Mesothelial cell of epicardium (in vitro differentiated cells): ENCODE results near the gene LRRC3B. TPM values are rescaled to one million over a fixed set of nuclear protein-coding genes. Genes with fewer than 3 reads are reported as not detected.
"Not testable (repeated sequence)": the region's sequence is repeated elsewhere in the genome, so short reads cannot be mapped to it uniquely, and the experiment has no call there.

ENCODE experiments used
- DNase-seq, 2 experiments: peaks; one replicate each; pipeline ENCODE4 v3.0.0; 2021; ENCODE audit warnings: low spot score in 2 of 2; ENCODE audit not compliant: unreplicated experiment in 2 of 2
- H3K27ac Mint-ChIP-seq: 2 replicates; pipeline ENCODE4 v1.8.0; 2021; ENCODE audit warnings: mixed read lengths
- H3K27me3 Mint-ChIP-seq: 2 replicates; pipeline ENCODE4 v1.8.0; 2021; ENCODE audit warnings: low read depth, mixed read lengths
- H3K36me3 Mint-ChIP-seq: 2 replicates; pipeline ENCODE4 v1.8.0; 2021; ENCODE audit warnings: mixed read lengths
- H3K4me1 Mint-ChIP-seq: 2 replicates; pipeline ENCODE4 v1.8.0; 2021; ENCODE audit warnings: mixed read lengths
- H3K4me3 Mint-ChIP-seq: 2 replicates; pipeline ENCODE4 v1.8.0; 2021; ENCODE audit warnings: mild to moderate bottlenecking, moderate library complexity, mixed read lengths
- H3K9me3 Mint-ChIP-seq: 2 replicates; pipeline ENCODE4 v1.8.0; 2021; ENCODE audit warnings: mixed read lengths
- CTCF ChIP-seq: fragments of 200-600 bp; sonication (generic); IDR thresholded peaks from one replicate; pipeline ENCODE4 v1.5.0; 2021; ENCODE audit warnings: antibody characterized with exemption; ENCODE audit not compliant: unreplicated experiment
- total RNA-seq: library from RNA; stranded (reverse); gene quantifications from 3 replicates; pipeline ENCODE4 v1.2.1, GENCODE V29; 2021

The LRRC3B gene
- total RNA-seq, 1 donor from 2014 or later = 0.34 TPM

- peaks cover 14% of the 10 kb centered on the region for H3K27me3 Mint-ChIP-seq
- no peak overlapping the region for H3K4me3 Mint-ChIP-seq
- no peaks in the 10 kb centered on the region for H3K4me1 Mint-ChIP-seq
- H3K36me3 Mint-ChIP-seq = no peaks in the 10 kb centered on the region
- H3K9me3 Mint-ChIP-seq = no peaks in the 10 kb centered on the region
- DNase-seq = no peak
- TF ChIP-seq CTCF = no peak
- no peak overlapping the region for H3K27ac Mint-ChIP-seq
Observed at GRCh38 chr3:26589678-26590077, 32.9 kb upstream of the LRRC3B start.

GRCh38 chr3:26590919-26591484 is 31.6 kb upstream of the LRRC3B start:
- Mint-ChIP-seq H3K36me3 (no peaks in the 10 kb centered on the region), H3K9me3 (no peaks in the 10 kb centered on the region), H3K4me1 (no peaks in the 10 kb centered on the region), H3K27me3 (peaks cover 9% of the 10 kb centered on the region), H3K4me3 (no peak overlapping the region), H3K27ac (no peak overlapping the region)
- no peak for TF ChIP-seq CTCF
- DNase-seq = no peak

- H3K27me3 Mint-ChIP-seq = peaks cover 7% of the 10 kb centered on the region
- no peaks in the 10 kb centered on the region for H3K4me1 Mint-ChIP-seq
- H3K9me3 Mint-ChIP-seq = no peaks in the 10 kb centered on the region
- no peak for DNase-seq
- no peak overlapping the region for H3K4me3 Mint-ChIP-seq
- no peak overlapping the region for H3K27ac Mint-ChIP-seq
- no peaks in the 10 kb centered on the region for H3K36me3 Mint-ChIP-seq
- TF ChIP-seq CTCF = no peak
Observed at GRCh38 chr3:26591926-26592325, 30.6 kb upstream of the LRRC3B start.

GRCh38 chr3:26592451-26592850 is 30.1 kb upstream of the LRRC3B start:
- no peak overlapping the region for H3K4me3 Mint-ChIP-seq
- TF ChIP-seq CTCF = no peak
- peaks cover 7% of the 10 kb centered on the region for H3K27me3 Mint-ChIP-seq
- H3K9me3 Mint-ChIP-seq = no peaks in the 10 kb centered on the region
- DNase-seq = no peak
- no peaks in the 10 kb centered on the region for H3K36me3 Mint-ChIP-seq
- H3K27ac Mint-ChIP-seq = no peak overlapping the region
- no peaks in the 10 kb centered on the region for H3K4me1 Mint-ChIP-seq

- no peak for DNase-seq
- Mint-ChIP-seq H3K27me3 (peaks cover 7% of the 10 kb centered on the region), H3K9me3 (peaks cover 6% of the 10 kb centered on the region), H3K36me3 (no peaks in the 10 kb centered on the region), H3K27ac (no peak overlapping the region), H3K4me3 (no peak overlapping the region), H3K4me1 (no peaks in the 10 kb centered on the region)
- TF ChIP-seq CTCF = no peak
Observed at GRCh38 chr3:26596335-26596734, 26.2 kb upstream of the LRRC3B start.

- DNase-seq, H3K36me3 Mint-ChIP-seq, H3K4me1 Mint-ChIP-seq, H3K4me3 Mint-ChIP-seq, H3K27ac Mint-ChIP-seq, H3K27me3 Mint-ChIP-seq: not testable (repeated sequence)
- H3K9me3 Mint-ChIP-seq = peaks cover 39% of the 10 kb centered on the region
Observed at GRCh38 chr3:26603311-26603710, 19.3 kb upstream of the LRRC3B start.

- H3K27me3 Mint-ChIP-seq, H3K4me3 Mint-ChIP-seq, H3K27ac Mint-ChIP-seq, DNase-seq, H3K36me3 Mint-ChIP-seq, H3K4me1 Mint-ChIP-seq: not testable (repeated sequence)
- peaks cover 39% of the 10 kb centered on the region for H3K9me3 Mint-ChIP-seq
Observed at GRCh38 chr3:26603771-26604170, 18.8 kb upstream of the LRRC3B start.
